ENCODE results near the gene SEZ6L2.
"Not testable (repeated sequence)": the region's sequence is repeated elsewhere in the genome, so short reads cannot be mapped to it uniquely, and the experiment has no call there.

SEZ6L2 gene

DNA sequence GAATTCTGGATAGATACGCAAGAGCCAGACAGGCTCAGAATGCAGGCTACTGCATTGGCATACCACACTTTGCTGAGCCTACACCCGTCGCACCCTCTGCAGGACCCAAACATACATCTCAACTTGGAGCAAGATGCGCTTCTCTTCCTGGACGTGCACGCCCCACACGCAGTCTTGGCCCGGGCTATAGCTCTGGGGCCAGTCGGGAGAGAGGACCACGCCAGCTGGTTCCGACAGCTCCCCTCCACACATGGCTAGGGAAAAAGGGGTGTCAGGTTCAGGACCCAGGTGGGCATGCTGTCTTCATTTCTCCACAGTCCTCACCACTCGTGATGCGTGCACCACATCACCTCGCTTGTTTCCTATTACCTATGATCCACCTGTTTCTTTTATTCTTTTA lies 21.2 kb downstream of the SEZ6L2 start:
- DNase-seq (ENCODE audit: low spot score), result no peak
- TF ChIP-seq, protein P1, sequence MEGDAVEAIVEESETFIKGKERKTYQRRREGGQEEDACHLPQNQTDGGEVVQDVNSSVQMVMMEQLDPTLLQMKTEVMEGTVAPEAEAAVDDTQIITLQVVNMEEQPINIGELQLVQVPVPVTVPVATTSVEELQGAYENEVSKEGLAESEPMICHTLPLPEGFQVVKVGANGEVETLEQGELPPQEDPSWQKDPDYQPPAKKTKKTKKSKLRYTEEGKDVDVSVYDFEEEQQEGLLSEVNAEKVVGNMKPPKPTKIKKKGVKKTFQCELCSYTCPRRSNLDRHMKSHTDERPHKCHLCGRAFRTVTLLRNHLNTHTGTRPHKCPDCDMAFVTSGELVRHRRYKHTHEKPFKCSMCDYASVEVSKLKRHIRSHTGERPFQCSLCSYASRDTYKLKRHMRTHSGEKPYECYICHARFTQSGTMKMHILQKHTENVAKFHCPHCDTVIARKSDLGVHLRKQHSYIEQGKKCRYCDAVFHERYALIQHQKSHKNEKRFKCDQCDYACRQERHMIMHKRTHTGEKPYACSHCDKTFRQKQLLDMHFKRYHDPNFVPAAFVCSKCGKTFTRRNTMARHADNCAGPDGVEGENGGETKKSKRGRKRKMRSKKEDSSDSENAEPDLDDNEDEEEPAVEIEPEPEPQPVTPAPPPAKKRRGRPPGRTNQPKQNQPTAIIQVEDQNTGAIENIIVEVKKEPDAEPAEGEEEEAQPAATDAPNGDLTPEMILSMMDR (IDR thresholded peaks at IDR 0.05; ENCODE audit: extremely low read depth, missing control alignments), result no peak

DNA sequence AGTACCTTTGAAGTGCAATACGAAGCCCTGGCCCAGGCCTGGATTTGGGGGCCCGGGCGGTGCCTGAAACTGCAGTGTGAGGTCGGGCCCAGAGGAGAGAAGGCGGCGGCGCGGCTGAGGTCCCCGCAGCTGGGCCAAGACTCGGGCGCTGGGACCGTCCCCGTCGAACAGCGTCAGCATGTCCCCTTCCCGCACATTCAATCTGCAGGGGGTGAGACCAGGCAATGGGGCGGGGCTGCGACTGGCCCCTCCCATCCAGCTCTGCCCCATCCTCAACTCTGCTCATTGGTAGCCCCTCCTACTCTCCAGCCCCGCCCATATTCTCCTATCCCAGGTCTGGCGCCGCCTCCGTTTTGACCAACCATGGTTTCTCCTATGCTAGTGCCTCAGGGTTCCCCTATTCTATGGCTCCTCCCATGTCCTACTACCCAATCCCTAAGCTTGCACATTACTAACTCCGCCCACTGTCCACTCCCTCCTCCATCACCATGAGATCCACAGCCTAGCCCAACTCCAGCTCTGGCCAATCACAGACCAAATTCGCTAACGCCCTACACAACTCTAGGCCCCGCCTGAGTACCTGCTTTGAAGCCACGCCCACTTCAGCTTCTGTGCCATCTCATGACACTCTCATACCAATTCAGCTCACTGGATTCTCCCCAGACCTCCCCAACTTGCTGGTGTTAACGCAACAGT lies 21.9 kb downstream of the SEZ6L2 start:
- DNase-seq (ENCODE audit: low spot score), result peak; percentile 80
- TF ChIP-seq, protein P1 (IDR thresholded peaks at IDR 0.05; ENCODE audit: extremely low read depth, missing control alignments), result no peak

DNA sequence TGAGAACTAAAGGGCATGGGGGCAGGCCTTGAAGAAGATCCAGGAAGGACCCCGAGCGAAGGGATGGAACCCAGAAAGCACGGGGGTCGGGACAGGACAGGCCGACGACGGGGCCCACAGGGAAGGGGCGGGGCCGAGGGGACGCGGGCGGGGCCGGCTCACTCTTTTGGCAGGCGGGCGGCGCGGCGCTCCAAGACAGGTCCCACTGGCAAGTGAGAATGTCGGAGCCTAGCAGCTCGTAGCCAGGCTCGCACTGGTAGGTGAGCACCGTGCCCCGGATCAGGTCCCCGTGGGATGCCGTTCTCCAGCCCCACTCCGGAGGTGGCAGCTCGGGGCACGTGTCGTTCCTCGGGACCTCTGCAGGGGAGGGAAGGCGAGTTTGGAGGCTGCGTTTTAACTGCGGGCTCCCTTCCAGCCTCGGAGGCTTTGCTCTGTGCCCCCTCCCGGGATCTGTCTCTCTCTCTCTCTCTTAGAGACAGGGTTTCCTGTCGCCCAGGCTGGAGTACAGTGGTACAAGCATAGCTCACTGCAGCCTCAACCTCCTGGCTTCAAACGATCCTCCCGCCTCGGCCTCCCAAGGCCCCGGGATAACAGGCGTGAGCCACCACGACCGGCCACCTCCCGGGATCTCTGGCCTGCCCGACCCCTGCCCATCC lies 22.6 kb downstream of the SEZ6L2 start:
- DNase-seq (ENCODE audit: low spot score), result peak; percentile 40
- TF ChIP-seq, protein P1 (IDR thresholded peaks at IDR 0.05; ENCODE audit: extremely low read depth, missing control alignments), result no peak

DNA sequence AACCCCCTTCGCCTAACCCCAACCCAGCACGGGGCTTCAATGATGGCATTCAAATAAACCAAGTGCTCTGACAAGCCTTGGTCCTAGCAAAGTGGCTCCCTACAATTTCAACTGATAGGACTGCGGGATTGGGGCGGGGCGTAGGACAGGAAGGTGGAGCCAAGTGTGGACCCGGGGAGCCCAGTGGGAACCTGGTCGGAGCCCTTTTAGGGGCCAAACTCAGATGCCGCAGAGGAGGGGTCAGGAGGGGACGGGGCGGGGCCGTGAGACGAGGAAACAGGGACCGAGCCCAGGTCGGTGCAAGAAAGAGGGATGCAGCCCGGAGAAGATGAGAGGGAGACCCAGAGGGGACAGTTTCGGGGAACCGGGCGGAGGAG lies 23.1 kb downstream of the SEZ6L2 start:
- DNase-seq (ENCODE audit: low spot score), result no peak
- TF ChIP-seq, protein P1 (IDR thresholded peaks at IDR 0.05; ENCODE audit: extremely low read depth, missing control alignments), result no peak

DNA sequence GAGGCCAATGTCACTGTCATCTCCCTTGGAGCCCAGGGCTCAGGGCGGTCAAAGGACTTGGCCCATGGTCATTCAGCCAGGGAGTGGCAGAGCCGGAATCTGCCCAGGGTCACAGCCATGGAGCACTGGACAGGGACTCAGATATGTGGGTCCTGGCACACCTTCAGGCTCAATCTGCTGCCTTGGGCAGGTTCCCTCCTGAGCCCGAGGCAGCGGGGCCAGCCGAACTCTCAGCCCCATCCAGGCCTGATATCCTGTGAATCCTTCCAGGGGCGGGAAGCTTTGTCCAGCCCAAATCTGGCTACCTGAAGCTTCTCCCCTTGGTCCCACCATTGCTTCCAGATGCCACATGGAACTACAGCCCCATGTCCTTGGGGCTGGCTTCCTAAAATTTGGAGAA lies 24.1 kb downstream of the SEZ6L2 start:
- TF ChIP-seq, protein P1 (IDR thresholded peaks at IDR 0.05; ENCODE audit: extremely low read depth, missing control alignments), result no peak
- DNase-seq (ENCODE audit: low spot score), result no peak

DNA sequence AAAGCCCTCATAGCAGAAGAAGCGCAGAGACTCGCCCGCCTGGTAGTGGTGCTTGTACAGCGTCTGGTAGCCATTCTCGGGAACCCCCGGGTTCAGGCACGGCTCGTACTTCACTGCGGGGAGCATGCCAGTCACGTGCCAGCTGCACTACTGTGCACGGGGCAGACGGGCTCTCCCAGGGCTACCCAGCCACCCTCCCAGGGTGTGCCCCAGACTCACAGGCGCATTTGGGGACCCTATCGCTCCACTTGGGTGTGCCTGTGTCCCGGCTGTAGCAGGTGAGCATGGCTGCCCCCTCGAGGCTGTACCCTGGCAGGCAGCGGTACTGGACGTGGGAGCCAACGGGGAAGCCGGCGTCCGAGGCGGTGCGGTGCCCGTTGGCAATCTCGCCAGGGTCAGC lies 26.0 kb downstream of the SEZ6L2 start:
- TF ChIP-seq, protein P1 (IDR thresholded peaks at IDR 0.05; ENCODE audit: extremely low read depth, missing control alignments), result no peak
- no peak for DNase-seq (ENCODE audit: low spot score)

DNA sequence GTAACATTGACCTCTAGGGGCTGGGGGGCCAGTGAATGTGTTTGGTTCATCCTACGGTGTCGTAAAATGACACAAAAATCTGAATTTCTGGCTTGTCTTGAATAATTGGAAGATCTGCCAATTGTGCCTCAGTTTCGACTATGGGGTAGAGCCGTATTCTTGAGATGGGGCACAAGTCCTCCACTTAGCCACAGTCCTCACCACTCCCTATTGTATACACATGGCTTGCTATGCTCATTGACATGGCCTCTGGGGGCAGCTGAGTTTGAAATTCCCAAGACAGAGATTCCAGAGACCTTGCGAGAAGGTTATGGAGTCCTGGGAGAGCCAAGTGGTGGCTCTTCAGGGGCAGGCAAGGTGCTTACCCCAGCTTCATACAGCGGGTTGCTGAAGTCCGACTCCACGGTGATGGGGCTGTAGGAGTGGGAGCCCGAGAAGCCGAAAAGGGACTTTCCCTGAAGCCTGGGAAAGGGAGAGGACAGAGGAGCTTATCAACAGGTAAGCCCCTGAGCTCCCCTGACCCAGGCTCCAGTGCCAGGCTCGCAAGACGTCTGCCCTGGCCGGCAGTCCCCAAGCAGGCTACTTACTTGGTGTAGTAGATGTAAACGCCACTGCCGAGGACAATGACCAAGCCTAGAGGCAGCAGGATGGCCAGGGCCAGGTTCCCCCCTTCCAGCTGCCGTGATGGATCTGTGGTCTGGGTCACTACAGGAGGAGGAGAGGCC lies 27.4 kb downstream of the SEZ6L2 start:
- DNase-seq (ENCODE audit: low spot score), result no peak
- TF ChIP-seq, protein P1 (IDR thresholded peaks at IDR 0.05; ENCODE audit: extremely low read depth, missing control alignments), result no peak

DNA sequence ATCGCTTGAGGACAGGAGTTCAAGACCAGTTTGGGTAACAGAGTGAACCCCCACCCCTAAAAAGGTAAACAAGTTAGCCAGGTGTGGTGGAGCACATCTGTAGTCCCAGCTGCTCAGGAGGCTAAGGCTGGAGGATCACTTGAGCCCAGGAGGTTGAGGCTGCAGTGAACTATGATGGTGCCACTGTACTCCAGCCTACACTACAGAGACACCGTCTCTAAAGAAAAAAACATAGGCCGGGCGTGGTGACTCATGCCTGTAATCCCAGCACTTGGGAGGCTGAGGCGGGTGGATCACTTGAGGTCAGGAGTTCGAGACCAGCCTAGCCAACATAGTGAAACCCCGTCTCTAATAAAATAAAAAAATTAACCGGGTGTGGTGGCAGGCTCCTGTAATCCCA lies 30.3 kb downstream of the SEZ6L2 start:
- DNase-seq (ENCODE audit: low spot score), result not testable (repeated sequence)
